PC-9 (cell line): Measurements from ENCODE around the gene GNA15.

Experiments
- EZH2 ChIP-seq: fragments of 200-600 bp; sonication (generic); IDR thresholded peaks from 2 replicates; pipeline ENCODE4 v1.8.0; 2017; ENCODE audit warnings: antibody characterized with exemption, low read depth
- TF ChIP-seq, protein P1 (sequence below): fragments of 200-600 bp; sonication (generic); conservative IDR thresholded peaks from 2 replicates; pipeline ENCODE4 v1.6.1; 2017; ENCODE audit warnings: mixed run types, antibody characterized with exemption, mild to moderate bottlenecking, moderate library complexity

GRCh38 chr19:3160219-3160618 lies 24.4 kb downstream of the GNA15 start:
- TF ChIP-seq, protein P1, sequence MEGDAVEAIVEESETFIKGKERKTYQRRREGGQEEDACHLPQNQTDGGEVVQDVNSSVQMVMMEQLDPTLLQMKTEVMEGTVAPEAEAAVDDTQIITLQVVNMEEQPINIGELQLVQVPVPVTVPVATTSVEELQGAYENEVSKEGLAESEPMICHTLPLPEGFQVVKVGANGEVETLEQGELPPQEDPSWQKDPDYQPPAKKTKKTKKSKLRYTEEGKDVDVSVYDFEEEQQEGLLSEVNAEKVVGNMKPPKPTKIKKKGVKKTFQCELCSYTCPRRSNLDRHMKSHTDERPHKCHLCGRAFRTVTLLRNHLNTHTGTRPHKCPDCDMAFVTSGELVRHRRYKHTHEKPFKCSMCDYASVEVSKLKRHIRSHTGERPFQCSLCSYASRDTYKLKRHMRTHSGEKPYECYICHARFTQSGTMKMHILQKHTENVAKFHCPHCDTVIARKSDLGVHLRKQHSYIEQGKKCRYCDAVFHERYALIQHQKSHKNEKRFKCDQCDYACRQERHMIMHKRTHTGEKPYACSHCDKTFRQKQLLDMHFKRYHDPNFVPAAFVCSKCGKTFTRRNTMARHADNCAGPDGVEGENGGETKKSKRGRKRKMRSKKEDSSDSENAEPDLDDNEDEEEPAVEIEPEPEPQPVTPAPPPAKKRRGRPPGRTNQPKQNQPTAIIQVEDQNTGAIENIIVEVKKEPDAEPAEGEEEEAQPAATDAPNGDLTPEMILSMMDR, result no peak
- TF ChIP-seq EZH2, result no peak
